Activated CD4-positive, alpha-beta T cell treated with anti-CD3 and anti-CD28 coated beads, Interleukin-2, Interleukin-4, amounts not matched to agents 100 ng/mL and 50 ng/mL, durations not matched to agents 16 hours and 8 hours (primary cell): ENCODE data around the gene MRPL1.
A peak's percentile ranks its signal among the peaks of the same experiment; 100 is the strongest.
"Not testable (repeated sequence)": the region's sequence is repeated elsewhere in the genome, so short reads cannot be mapped to it uniquely, and the experiment has no call there.

Source experiments
- DNase-seq: peaks from one replicate; pipeline ENCODE4 v3.0.0-alpha.2; 2020; ENCODE audit warnings: low spot score

Gene MRPL1

GRCh38 chr4:77913348-77913747, 50.7 kb downstream of the MRPL1 start:
- DNase-seq: no peak

GRCh38 chr4:77917075-77917474, 54.4 kb downstream of the MRPL1 start:
- no peak for DNase-seq

- DNase-seq: no peak
Measured at GRCh38 chr4:77917601-77918000, 55.0 kb downstream of the MRPL1 start.

GRCh38 chr4:77920371-77920770, 57.7 kb downstream of the MRPL1 start:
- no peak for DNase-seq

GRCh38 chr4:77921701-77922100, 59.1 kb downstream of the MRPL1 start:
- DNase-seq: no peak

GRCh38 chr4:77922158-77923094, 59.8 kb downstream of the MRPL1 start:
- DNase-seq: no peak

GRCh38 chr4:77927991-77928925, 65.6 kb downstream of the MRPL1 start:
- no peak for DNase-seq

GRCh38 chr4:77930154-77930639, 67.6 kb downstream of the MRPL1 start:
- no peak for DNase-seq

GRCh38 chr4:77930876-77931275, 68.2 kb downstream of the MRPL1 start:
- DNase-seq: no peak

GRCh38 chr4:77931452-77932135, 69.0 kb downstream of the MRPL1 start:
- DNase-seq: no peak

GRCh38 chr4:77938560-77938959, 75.9 kb downstream of the MRPL1 start:
- DNase-seq: no peak

- not testable (repeated sequence) for DNase-seq
Measured at GRCh38 chr4:77945929-77946328, 83.3 kb downstream of the MRPL1 start.

- DNase-seq: no peak
Measured at GRCh38 chr4:77950203-77950602, 87.6 kb downstream of the MRPL1 start.

GRCh38 chr4:77952457-77952856, 89.8 kb downstream of the MRPL1 start:
- peak; percentile 49 for DNase-seq

- no peak for DNase-seq
Measured at GRCh38 chr4:77954690-77955089, 92.1 kb downstream of the MRPL1 start.

GRCh38 chr4:77956917-77957316, 94.3 kb downstream of the MRPL1 start:
- DNase-seq: no peak

- DNase-seq: no peak
Measured at GRCh38 chr4:77958897-77959296, 96.3 kb downstream of the MRPL1 start.

- peak; percentile 26 for DNase-seq
Measured at GRCh38 chr4:77959566-77960338, 97.1 kb downstream of the MRPL1 start.

- no peak for DNase-seq
Measured at GRCh38 chr4:77960367-77960766, 97.7 kb downstream of the MRPL1 start.

- no peak for DNase-seq
Measured at GRCh38 chr4:77963004-77963403, 100.4 kb downstream of the MRPL1 start.

GRCh38 chr4:77973657-77974056, 111.0 kb downstream of the MRPL1 start:
- not testable (repeated sequence) for DNase-seq
